ENCODE data around the gene DPP6.

DPP6 gene

DNA sequence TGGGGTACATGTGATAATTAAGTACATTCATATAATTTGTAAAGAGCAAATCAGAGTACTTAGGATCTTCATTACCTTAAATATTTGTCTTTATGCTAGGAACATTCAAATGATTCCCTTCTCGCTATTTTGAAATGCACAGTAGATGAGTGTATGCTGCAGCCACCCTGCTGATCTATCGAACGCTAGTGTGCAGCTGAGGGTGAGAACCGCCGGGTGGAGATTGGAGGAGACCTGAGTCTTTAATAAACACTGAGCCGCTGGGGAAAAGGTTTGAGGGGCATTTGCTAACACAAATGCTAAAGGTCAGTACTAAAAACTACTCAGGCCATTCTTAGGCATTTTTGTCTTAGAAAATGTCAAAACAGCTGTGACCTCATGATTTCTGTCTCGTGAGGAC, 148.0 kb downstream of the DPP6 start:
- ChIA-PET CTCF (no interaction called here), POLR2A (no interaction called here)
- DNase-seq (ENCODE audit: low read depth, low spot score), result no peak
- TF ChIP-seq CTCF (IDR thresholded peaks at IDR 0.05; ENCODE audit: insufficient read depth, low read length, missing control alignments), result no peak
- H3K4me3 ChIP-seq (ENCODE audit: low read depth, low read length), result no peak overlapping the region

- ChIA-PET CTCF (no interaction called here), POLR2A (no interaction called here)
- TF ChIP-seq CTCF (IDR thresholded peaks at IDR 0.05; ENCODE audit: insufficient read depth, low read length, missing control alignments), result no peak
- no peak for DNase-seq (ENCODE audit: low read depth, low spot score)
- H3K4me3 ChIP-seq (ENCODE audit: low read depth, low read length), result no peak overlapping the region
These were observed 149.8 kb downstream of the DPP6 start for GRCh38 chr7:154202002-154202401.

DNA sequence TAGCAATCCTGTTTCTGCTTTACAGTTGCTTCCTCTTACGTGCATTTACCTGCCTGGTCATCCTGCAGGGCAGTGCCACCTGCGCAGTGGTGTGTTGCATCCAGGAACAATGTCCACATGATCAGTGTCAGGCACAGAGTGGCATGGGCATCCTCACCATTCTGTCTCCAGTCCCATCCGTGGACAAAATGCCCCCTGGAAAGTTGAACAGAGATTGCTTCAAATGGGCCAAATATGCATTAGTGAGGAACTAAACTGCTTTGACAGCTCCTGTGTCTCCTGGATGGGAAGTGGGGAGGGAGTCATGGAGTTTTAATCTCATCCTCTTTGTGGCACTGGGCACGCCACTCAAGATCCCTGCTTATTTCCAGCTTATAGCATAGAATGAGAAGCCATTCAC, 151.8 kb downstream of the DPP6 start:
- no peak overlapping the region for H3K4me3 ChIP-seq (ENCODE audit: low read depth, low read length)
- ChIA-PET CTCF (no interaction called here), POLR2A (no interaction called here)
- DNase-seq (ENCODE audit: low read depth, low spot score), result no peak
- no peak for TF ChIP-seq CTCF (IDR thresholded peaks at IDR 0.05; ENCODE audit: insufficient read depth, low read length, missing control alignments)

GRCh38 chr7:154212861-154213260, 160.7 kb downstream of the DPP6 start:
- DNase-seq (ENCODE audit: low read depth, low spot score), result no peak
- POLR2A ChIA-PET, result no interaction called here
- no peak for TF ChIP-seq CTCF (IDR thresholded peaks at IDR 0.05; ENCODE audit: insufficient read depth, low read length, missing control alignments)
- H3K4me3 ChIP-seq (ENCODE audit: low read depth, low read length), result no peak overlapping the region
- CTCF ChIA-PET, result no interaction called here

DNA sequence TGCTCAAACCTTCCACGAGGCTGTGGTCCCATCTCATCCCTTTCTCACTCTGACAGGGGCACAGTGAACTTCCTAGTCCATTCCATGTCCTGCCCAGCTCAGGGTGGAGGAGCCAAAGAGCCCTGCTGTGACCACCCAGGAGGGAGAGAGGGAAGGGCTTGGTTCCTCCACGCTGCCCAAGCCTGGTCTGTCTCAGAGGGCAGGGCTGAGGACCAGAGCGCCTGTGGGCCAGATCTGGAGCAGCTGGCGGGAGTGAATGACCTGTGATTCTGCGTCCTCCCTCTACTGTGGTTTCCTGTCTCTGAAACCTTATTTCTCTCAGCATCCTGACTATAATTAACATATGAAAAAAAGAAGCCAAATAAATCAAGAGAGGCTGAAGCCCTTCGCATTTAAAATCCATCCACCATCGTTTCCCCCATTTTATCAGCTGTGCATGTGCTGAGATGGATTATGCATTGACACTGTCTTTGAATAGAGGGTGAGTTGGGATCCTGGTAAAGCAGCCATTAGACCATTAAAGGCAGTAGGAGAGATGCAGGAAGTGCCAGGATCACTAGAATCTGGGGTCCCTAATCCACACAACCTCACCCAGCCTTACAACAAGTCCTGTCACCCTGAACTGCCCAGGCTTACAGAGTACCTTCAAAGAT, 165.6 kb downstream of the DPP6 start:
- ChIA-PET POLR2A (no interaction called here), CTCF (no interaction called here)
- DNase-seq (ENCODE audit: low read depth, low spot score), result no peak
- TF ChIP-seq CTCF (IDR thresholded peaks at IDR 0.05; ENCODE audit: insufficient read depth, low read length, missing control alignments), result no peak
- no peak overlapping the region for H3K4me3 ChIP-seq (ENCODE audit: low read depth, low read length)

GRCh38 chr7:154231732-154232131, 179.5 kb downstream of the DPP6 start:
- DNase-seq (ENCODE audit: low read depth, low spot score), result no peak

More at GRCh38 chr7:154231732-154232131, 179.5 kb downstream of the DPP6 start:
- ChIA-PET CTCF (no interaction called here), POLR2A (no interaction called here)
- TF ChIP-seq CTCF (IDR thresholded peaks at IDR 0.05; ENCODE audit: insufficient read depth, low read length, missing control alignments), result no peak
- no peak overlapping the region for H3K4me3 ChIP-seq (ENCODE audit: low read depth, low read length)
